GM19328 (cell line): ENCODE measurements around the gene VENTX.
"Not testable (repeated sequence)": the region's sequence is repeated elsewhere in the genome, so short reads cannot be mapped to it uniquely, and the experiment has no call there.

Experiments
- ATAC-seq: cut with Tn5 transposase; IDR thresholded peaks from one replicate; pipeline ENCODE4 v1.9.1; 2021; ENCODE audit warnings: mild to moderate bottlenecking, moderate library complexity; ENCODE audit not compliant: unreplicated experiment

The VENTX gene

DNA sequence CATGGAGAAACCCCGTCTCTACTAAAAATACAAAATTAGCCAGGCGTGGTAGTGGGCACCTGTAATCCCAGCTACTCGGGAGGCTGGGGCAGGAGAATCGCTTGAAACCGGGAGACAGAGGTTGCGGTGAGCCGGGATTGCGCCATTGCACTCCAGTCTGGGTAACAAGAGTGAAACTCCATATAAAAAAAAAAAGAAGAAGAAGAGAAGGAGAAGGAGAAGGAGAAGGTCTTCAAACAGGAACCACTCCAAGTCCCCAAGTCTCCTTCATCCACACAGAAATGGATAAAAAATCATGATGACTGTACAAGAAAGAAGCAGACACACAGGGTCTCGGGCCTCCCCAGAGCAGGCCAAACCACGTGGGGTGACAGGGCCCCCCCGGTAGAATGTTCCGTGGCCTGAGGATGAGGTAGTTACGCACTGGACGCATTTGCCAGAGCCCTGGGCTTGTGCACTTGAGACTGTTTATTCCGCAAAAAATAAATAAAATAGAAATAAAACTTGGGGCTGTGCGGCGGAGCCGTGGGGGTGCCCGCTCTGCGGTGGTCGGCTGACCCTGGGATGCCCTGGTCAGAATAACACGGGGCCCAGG is 15.8 kb downstream of the VENTX start:
- no peak for ATAC-seq

DNA sequence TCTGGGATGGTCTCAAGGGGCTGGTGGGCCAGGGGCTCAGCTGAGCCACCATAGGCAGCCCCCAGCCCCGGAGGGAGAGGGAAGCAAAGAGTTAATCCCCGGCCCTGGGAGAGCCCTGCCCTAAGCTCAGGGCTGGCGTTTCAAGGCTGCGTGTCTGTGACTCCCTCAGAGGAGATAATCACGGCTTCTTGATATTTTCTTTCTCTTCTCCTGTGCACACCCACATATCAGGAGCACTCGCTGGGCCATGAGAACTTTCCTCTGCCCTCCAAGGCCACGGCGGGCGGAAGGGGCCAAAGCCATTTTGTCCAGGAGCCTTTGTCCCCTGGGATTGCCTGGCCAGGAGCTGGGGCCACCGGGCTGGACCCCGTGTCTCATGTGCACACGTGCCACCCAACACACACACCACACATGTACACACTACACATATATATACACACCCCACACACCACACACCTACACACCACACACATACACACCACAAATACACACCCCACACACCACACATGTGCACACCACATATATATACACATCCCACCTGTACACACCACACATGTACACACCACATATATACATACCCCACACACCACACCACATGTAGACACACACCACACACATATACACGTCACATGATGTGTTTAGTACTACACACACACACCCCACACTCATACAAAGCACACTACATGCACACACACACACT is 16.9 kb downstream of the VENTX start:
- no peak for ATAC-seq

DNA sequence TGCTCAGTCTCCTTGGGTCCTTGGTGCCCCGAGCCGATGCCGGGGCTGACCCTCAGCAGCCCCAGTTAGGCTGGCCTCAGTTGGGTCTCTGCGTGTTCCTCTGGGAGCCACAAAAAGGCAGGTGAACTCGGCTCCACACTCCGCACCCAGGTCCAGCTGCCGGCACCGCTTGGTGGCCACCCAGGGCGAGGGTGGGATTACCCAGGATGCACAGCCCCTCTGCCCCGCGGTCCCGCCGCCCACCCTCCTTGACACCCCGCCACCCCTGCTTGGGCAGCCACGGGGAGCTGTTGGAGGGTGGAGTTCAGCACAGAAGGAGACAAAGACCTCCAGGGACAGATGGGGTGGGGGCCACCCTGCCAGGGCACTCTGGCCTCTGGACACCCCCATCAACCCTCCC is 17.7 kb downstream of the VENTX start:
- ATAC-seq, result no peak

DNA sequence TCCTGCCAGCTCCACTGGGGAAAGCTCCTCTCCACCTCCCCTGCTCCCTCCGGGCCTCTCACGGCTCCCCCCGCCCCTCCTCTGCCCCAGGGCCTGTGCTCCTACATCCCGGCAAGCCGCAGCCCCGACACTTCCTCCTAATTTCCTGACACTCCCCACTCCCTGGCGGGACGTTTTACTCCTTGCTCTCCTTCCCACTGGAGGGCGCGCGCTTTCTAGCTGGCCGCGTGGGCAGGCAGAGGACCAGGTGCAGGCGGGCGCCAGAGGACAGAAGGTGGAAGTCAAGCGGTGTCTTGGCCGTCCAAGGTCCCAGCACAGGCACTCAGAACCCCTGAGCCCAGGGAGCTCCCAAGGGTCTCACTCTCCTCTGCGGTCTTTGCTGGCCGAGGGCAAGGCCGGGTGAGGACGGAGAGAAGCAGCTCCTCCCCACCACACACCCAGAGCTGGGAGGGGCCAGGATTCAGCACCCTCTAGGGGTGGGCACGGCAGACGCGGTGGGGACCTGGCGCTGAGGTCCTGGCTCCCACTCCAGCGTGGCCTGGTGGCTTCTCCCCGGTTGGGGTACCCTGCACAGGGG is 19.9 kb downstream of the VENTX start:
- ATAC-seq, result no peak

DNA sequence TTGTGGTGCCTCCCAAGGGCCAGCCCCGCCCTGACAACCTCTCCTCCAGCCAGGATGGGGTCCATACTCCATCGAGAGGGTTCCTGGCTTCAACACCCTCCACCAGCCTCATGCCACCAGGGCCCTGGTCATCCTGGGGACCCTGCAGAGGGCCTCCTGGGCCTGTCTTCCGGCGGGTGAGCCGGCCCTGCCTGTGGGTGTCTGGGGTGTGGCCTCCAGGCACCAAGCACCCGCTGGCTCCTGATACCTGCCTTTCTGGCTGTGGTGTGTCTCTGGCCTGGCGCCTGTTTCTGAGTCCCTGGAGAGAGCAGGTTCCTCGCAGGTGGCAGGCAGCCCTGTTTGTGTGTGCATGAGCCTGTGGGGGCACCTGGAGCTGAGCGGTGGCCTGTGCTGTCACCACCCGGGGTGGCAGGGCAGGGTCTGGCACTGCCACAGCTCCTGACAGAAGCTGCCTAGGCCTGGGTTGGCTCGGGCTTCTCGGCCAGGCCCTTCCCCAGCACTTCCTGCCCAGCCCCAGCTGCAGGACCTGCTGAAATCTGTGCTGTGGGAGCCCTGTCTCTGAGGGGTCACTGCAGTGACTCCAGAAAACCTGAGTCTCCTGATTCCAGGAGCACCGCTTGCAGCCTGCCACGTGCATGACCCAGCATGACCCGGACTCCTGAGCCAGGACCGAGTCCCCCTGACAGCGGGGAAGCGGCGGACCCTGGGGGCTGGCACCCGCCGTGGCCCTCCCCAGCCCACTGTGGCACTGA is 20.6 kb downstream of the VENTX start:
- no peak for ATAC-seq

DNA sequence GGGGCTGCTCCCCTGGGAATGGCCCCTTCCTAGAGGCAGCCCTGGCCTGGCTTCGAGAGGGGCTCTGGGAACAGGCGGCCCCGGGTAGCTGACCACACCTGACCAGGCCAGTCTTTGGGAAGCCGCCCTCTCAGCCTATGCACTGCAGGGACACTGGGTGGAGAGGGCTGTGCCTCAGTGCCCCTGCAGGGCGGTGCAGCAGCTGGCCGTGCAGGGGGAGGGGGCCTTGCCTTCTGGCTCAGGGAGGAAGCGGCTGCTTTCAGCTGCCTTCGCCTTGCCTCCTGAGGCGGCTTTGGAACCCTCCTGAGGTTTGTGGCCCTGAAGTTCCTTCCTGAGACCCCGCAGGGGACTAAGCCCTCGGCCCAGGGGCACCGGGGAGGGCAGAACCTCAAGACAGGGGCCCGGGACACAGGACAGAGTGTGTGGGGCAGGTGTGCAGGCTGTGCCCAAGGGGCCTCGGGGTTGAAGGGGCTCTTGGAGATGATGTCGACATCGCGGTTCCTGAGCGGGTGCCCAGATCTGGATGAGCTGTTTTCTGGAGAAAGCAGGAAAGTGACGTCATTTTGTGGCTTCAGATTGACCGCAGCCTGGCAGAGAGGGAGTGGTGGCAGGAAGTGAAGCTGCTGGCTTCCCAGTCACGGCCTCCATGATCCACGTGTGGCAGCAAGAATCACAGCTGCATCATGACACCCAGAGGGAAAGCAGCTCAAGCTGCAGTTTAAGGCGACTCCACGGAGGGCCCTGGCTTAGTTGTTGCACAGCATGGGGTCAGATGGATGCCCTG is 21.4 kb downstream of the VENTX start:
- ATAC-seq, result no peak

DNA sequence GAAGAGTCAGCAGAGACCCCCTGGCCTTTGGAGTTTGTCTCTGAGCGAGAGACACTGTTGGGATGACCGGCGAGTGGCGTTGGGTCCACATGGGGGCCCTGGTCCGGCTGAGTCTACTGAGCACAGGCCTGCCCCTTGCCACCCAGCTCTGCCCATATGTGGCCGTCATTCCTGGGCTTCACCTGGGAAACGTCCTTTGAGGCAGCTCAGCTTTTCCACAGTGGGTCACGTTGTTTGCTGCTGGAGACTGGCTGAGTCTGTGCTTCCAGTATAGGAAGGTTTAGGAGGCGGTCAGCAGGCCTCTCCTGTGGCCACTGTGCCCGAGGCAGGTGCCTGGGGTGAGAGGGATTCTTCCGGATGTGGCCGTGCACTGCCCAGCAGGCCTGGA is 21.9 kb downstream of the VENTX start:
- no peak for ATAC-seq

DNA sequence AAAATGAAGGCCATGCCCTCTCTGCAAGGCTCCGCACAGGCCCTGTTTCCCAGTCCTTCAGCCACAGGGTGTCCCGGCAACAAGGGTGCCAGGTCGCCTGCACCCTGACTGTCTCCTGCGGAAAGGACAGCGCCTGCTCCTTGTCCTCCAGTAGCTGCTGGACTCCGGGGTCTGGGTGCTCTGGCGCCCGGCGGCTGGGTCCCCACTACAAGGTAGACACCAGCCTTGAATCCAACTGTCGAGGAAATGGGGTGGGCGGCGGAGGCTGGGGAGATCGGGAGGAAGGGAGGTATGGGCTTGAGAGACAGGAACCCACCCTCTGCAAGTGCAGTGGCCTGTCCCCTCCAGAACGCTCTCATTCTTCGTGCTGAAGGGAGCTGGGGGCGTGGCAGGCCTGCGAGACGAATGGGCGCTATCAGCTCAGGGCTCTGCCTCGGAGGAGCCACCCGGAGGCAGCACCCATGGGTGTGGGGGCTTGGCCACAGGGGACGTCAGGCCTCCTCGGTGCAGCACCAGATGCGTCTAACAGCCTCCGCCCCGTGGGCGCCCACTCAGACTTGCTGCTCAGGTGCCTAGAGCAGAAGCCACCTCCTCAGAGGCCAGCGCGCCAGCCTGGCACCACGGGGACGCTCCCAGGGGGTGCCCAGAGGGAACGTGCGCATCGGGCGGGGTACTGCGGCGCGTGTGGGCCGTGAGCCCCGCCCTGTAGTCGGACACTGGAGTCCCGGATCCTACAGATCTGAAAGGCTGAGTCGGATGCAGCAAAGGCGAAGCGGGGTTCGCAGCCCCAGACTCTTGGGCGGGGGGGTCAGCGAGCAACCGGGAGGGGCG is 23.5 kb downstream of the VENTX start:
- peak; percentile 53 for ATAC-seq

DNA sequence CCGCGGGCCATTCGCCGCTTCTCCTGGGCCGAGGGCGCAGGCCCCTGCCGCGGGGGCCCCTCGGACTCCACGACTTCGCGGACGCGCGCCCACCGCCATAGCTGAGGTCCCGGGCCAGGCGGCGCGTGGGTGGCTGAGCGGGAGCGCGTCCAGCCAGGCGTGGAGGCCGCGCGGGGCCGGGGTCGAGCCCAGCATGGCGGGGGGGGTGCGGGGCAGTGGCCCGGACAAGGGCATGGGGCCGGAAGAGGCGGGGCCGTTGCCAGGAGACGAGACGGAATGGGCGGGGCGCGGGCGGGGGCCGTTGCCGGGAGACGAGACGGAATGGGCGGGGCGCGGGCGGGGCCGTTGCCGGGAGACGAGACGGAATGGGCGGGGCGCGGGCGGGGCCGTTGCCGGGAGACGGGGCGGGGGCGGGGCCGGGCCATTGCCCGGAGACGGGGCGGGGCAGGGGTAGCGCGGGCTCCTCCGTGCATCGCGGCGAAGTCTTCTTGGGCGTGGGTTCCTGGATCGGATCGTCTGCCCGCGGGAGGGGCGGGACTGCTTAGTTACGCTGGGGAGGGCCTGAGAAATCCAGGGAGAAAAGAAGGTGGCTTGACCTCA is 24.2 kb downstream of the VENTX start:
- ATAC-seq, result peak; percentile 52

DNA sequence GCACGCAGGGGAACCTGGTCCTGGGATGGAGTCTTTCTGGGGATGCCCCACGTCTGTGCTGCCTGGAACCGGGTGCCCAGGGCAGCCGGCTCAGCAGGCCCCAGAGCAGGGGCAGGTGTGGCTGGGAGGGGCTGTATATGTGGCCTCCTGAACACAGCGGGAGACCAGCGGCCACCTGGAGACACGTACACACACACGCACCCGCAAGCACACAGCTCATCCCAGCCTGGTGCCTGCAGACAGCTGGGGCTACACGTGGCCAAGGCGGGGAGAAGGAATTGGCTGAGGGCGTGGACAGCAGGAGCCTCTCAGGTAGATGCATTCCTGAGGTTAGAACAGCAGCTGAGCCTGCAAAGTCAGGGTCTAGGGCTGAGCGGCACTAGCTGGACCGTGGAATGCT is 25.0 kb downstream of the VENTX start:
- no peak for ATAC-seq

DNA sequence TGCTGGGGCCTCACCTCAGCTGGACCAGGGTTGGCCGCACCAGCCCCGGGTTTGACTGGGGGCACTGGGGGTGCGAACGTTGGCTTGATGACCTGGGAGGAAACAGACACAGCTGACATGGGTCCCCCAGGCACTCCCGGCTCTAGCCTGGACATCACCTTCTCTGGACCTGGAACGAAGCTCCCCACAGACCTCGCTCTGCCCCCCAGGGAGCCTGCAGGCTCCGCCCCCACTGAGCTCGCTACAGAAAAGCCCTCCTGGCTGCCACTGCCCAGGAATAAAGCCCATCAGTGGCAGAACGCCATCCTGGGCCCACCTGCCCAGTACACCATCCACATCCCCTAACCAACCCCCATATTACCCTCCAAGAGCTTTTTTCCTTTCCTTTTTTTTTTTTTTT is 26.0 kb downstream of the VENTX start:
- no peak for ATAC-seq

DNA sequence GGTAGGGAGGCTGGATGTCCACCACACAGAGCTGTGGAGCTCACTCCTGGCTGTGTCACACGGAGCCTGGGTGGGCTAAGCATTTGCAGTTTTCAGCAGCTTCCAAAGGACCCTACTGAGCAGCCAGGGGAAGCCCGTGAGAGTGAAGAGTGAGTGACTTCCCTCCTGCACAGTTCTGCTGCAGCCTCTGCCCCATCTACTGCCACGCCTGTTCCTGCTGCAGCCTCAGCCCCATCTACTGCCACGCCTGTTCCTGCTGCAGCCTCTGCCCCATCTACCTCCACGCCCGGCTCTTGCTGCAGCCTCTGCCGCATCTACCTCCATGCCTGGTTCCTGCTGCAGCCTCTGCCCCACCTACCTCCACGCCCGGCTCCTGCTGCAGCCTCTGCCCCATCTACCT is 26.8 kb downstream of the VENTX start:
- no peak for ATAC-seq

DNA sequence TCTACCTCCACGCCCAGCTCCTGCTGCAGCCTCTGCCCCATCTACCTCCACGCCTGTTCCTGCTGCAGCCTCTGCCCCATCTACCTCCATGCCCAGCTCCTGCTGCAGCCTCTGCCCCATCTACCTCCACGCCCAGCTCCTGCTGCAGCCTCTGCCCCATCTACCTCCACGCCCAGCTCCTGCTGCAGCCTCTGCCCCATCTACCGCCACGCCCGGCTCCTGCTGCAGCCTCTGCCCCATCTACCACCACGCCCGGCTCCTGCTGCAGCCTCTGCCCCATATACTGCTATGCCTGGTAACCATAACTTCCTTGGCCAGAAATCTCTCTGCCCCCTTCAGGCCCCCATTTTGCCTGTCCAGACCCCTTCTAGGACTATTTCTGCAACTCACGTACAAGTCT is 27.4 kb downstream of the VENTX start:
- ATAC-seq, result not testable (repeated sequence)

DNA sequence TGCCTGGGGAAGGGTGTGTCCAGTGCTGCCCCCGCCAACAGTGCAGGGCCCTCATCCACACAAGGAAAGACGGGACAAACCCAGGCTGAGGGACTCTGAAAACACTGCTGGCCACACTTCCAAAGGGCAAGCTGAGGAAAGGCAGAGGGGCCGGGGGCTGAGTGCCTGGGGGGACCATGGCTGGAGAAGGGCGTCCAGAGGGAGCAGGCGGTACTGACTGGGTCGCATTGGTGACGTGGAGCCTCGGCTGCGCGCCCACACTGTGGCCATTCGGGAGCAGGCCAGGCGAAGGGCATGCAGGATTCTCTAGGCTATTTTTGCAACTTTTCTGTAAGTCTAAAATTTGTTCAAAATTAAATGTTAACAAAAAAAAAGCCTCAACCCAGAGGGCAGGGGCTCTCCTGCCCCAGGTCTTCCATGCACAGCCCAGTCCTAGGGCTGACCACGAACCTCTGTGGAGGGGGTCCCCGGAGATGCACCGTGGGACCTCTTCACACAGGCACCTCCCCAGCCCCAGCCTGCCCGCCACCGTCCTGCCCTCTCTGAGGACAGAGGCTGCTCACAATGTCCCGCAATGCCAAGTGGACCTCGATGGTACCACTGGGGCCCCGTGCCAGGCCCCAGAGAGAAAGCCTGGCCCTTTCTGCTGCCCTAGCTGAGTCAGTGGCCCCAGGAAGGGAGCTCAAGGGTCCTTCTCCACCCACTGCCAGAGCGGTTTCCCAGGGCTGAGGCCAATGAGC is 28.6 kb downstream of the VENTX start:
- ATAC-seq, result no peak

DNA sequence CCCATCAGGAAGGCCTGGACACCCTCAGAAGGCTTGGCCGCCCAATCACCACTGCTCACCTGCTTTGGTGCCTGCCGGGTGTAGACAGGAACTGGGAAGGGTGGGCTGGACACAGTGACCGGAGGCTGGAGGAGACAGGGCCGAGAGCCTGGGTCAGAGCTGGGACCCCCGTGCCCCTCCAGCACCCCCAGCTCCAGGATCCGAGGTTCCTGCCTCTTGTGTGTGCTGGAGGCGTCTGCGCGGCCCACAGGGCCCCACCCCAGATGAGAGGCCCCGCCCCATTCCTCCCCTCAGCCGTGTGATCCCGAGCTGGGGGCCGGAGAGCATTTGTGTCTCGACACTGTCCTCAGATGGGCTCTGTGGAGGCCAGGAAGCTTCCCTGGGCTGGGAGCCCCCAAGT is 29.6 kb downstream of the VENTX start:
- ATAC-seq, result no peak

DNA sequence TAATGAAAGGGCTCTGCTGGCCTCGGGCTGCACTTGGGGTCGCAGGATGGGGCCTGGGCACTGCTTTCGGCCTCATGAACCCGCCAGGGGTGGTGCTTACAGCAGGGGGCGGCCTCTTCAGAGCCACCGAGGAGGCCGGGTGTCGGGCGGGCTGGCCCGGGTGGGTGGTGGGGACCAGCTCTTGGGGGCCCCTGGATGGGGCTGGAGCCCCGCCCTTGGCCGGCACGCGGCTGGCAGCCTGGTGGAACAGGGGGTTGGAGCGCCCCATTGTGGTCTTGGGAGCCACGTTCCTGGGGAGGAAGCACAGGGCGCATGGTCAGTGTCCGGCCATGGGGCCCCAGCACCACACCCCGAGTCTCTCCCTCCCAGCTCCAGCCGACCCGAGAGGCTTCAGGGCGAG is 30.2 kb downstream of the VENTX start:
- ATAC-seq, result no peak

DNA sequence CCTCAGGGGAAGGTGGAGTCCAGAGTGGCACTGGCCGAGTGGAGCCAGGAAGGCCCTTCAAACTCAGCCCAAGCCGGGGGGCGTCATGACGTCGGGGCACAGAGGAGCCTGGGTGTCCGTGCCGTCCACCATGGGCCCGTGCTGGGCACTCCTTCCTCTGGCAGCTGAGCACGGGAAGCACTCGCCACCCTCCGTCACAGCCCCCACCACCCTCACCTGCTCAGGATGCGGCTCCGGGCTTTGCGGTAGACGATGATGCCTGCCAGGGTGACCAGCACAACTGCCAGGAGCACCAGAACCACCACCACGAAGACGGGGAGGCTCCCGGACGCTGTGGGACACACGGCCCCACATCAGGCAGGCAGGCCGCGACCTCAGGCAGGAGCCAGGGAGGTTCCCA is 30.9 kb downstream of the VENTX start:
- no peak for ATAC-seq

DNA sequence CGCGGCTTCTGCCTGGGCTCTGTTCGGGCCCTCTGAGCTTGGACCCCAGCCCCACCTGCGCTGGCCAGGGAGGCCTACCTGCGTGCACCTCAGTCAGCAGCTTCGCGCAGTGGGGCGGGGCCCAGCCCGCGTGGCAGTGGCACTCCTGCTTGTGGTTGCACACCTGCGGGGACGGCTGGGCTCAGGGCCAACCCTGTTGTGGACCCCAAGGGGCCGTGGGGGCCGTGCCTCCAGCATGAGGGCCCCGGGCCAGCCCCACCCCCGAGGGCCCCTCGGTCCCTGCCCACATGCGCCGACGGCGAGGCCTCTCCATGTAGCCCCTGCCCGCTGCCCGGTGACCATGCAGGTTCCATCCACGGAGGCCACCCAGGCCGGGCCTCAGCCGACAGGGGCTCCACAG is 31.7 kb downstream of the VENTX start:
- ATAC-seq, result no peak

DNA sequence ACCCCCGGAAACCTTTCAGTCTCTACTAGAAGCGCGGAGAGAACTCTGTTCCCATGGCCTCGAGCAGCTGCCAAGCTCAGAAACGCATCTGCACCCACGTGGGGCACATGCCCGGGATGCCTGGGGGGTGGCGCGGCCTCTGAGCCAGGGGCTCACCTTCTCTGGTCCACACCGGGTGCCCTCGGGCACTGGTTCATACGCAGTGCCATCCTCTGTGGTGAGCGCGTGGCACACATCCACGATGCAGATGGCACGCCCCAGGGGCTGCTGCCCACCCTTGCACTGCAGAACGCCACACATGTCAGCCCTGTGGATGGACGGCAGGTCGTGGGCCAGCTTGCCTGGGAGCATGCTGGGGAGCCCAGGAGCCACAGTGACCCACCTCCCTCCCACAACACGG is 32.5 kb downstream of the VENTX start:
- ATAC-seq, result no peak
